RWPE2 (cell line): ENCODE measurements around the gene KRT86.
A peak's percentile ranks its signal among the peaks of the same experiment; 100 is the strongest.
"Not testable (repeated sequence)": the region's sequence is repeated elsewhere in the genome, so short reads cannot be mapped to it uniquely, and the experiment has no call there.

Source experiments
- ATAC-seq: fragments of 200-7000 bp; cut with Tn5 transposase; 3 replicates; pipeline ENCODE4 v1.9.1; 2021; ENCODE audit warnings: low read depth
- DNase-seq: peaks from one replicate; pipeline ENCODE4 v3.0.0-alpha.2; 2020; ENCODE audit warnings: low spot score
- H3K27ac ChIP-seq: fragments of 450-650 bp; 2 replicates; pipeline ENCODE4 v1.5.1; 2017; ENCODE audit warnings: mild to moderate bottlenecking; ENCODE audit not compliant: poor library complexity, severe bottlenecking
- H3K27me3 ChIP-seq: fragments of 250-450 bp; sonication (Bioruptor Pico); 2 replicates; pipeline ENCODE4 v1.5.1; 2021; ENCODE audit warnings: mild to moderate bottlenecking, moderate library complexity; ENCODE audit not compliant: insufficient read depth, poor library complexity, severe bottlenecking
- H3K36me3 ChIP-seq: fragments of 250-450 bp; sonication (Bioruptor Pico); 2 replicates; pipeline ENCODE4 v1.5.1; 2020; ENCODE audit warnings: low read depth, mild to moderate bottlenecking, moderate library complexity
- H3K4me1 ChIP-seq: fragments of 250-450 bp; sonication (Bioruptor Pico); 2 replicates; pipeline ENCODE4 v1.5.1; 2021; ENCODE audit warnings: mild to moderate bottlenecking, moderate library complexity; ENCODE audit not compliant: insufficient read depth, poor library complexity, severe bottlenecking
- H3K4me3 ChIP-seq: fragments of 250-450 bp; sonication (Bioruptor Pico); 2 replicates; pipeline ENCODE4 v1.5.1; 2021; ENCODE audit warnings: mild to moderate bottlenecking, moderate library complexity; ENCODE audit not compliant: severe bottlenecking
- H3K9me3 ChIP-seq: fragments of 250-450 bp; sonication (Bioruptor Pico); 2 replicates; pipeline ENCODE4 v1.5.1; 2021; ENCODE audit warnings: mild to moderate bottlenecking, moderate library complexity; ENCODE audit not compliant: severe bottlenecking
- TF ChIP-seq, protein P1 (sequence below): fragments of 450-650 bp; IDR thresholded peaks from one replicate; pipeline ENCODE4 v1.5.1; 2017; ENCODE audit warnings: mild to moderate bottlenecking, moderate library complexity; ENCODE audit not compliant: poor library complexity, severe bottlenecking

The KRT86 gene

DNA sequence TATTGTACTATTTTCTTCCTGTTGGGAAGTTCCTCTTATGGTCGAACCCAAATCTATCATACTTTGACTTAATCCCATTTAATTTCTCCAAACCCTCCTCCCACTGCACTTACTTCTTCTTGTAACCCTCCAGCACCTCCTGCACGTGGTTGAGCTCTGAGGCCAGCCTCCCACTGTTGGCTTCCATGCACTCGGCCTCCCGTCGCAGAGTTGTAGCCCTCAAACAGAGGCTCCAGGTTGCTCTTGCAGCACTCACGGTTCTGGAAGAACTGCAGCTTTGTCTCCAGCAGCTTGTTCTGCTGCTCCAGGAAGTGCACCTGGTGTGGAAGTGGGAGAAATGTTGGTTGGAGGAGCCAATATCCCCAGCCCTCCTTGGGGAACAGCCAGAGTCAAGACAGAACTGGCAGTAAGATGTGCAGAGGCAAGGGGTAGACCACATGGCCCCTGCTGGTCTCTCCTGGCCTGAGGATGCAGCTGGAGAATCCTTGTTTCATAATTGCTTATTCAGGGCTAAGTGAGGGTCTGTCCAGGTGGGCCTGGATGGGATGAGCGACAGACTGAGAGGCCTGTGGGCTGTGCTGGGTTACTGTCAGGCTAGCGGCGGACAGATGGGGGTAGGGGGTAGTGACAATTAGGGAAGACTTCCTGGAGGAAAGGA, 18.4 kb upstream of the KRT86 start:
- ATAC-seq (no peak), DNase-seq (peak; percentile 29)
- no peaks in the 10 kb centered on the region for H3K27me3 ChIP-seq

DNA sequence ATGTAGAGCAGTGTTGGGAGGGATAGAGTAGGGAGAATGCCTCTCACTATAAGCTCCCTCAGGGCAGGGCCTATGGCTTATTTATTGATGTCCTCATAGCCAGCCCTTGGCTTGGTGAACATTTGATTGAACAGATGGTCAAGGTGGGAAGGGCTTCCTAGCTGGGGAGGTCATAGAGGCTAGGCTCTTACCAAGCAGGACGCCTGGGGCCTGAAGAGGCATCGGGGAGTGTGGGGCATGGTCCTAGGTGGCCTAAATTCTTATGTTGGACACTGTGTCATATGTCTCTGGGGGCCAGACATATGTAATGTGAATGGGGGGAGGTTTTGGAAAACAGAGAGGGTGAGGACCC, 17.9 kb upstream of the KRT86 start:
- DNase-seq = peak; percentile 30
- H3K27ac ChIP-seq = no peak overlapping the region
- ATAC-seq = no peak
- no peaks in the 10 kb centered on the region for H3K27me3 ChIP-seq
- TF ChIP-seq, protein P1, sequence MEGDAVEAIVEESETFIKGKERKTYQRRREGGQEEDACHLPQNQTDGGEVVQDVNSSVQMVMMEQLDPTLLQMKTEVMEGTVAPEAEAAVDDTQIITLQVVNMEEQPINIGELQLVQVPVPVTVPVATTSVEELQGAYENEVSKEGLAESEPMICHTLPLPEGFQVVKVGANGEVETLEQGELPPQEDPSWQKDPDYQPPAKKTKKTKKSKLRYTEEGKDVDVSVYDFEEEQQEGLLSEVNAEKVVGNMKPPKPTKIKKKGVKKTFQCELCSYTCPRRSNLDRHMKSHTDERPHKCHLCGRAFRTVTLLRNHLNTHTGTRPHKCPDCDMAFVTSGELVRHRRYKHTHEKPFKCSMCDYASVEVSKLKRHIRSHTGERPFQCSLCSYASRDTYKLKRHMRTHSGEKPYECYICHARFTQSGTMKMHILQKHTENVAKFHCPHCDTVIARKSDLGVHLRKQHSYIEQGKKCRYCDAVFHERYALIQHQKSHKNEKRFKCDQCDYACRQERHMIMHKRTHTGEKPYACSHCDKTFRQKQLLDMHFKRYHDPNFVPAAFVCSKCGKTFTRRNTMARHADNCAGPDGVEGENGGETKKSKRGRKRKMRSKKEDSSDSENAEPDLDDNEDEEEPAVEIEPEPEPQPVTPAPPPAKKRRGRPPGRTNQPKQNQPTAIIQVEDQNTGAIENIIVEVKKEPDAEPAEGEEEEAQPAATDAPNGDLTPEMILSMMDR = no peak
- no peaks in the 10 kb centered on the region for H3K36me3 ChIP-seq
- H3K4me1 ChIP-seq = no peaks in the 10 kb centered on the region
- H3K4me3 ChIP-seq = no peak overlapping the region
- no peaks in the 10 kb centered on the region for H3K9me3 ChIP-seq

More for the DNA sequence above, 18.4 kb upstream of the KRT86 start:
- no peak overlapping the region for H3K27ac ChIP-seq
- H3K9me3 ChIP-seq = no peaks in the 10 kb centered on the region
- TF ChIP-seq, protein P1 = no peak
- no peaks in the 10 kb centered on the region for H3K36me3 ChIP-seq
- no peaks in the 10 kb centered on the region for H3K4me1 ChIP-seq
- no peak overlapping the region for H3K4me3 ChIP-seq

DNA sequence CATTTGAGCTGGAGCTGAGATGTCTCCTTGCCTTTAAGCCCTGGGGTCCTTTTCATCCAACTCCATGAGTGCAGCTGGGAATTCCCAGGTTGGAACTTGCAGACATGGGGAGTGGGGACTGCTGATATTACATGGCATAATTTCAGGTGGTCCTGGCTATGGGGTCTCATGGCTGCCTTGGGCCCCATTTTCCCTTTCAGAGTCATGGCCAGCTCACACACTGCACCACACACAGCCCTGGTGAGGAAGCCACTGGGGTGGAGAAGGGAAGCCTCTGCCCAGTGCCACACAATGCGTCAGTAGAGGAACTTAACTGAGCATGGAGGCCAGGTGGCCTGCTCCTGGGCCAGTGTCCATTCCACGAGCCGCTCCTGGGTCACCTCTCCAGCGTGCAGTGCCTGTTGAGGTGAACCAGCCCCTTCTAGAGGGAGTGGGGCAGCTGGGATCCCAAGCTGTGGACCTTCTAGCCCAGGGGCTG, 17.3 kb upstream of the KRT86 start:
- TF ChIP-seq, protein P1 = no peak
- H3K27me3 ChIP-seq = no peaks in the 10 kb centered on the region
- H3K36me3 ChIP-seq = no peaks in the 10 kb centered on the region
- H3K4me3 ChIP-seq = no peak overlapping the region
- no peaks in the 10 kb centered on the region for H3K4me1 ChIP-seq
- ATAC-seq = no peak
- no peaks in the 10 kb centered on the region for H3K9me3 ChIP-seq
- H3K27ac ChIP-seq = no peak overlapping the region
- peak; percentile 39 for DNase-seq

DNA sequence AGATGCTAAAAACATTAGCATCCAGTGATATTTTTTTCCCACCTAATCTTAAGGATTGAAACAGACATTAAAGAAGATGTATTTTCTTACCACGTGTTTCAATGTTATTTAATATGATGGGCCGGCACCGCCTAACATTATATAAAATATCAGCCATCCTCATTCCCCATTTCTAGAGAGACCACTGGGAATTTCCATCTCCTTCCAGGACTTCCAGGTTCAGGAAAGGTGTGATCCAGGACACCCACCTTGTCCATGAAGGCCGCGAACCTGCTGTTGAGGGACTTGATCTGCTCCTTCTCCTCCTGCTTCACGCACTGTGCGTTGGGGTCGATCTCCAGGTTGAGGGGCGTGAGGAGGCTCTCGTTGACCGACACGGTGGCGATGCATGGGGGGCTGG, 16.5 kb upstream of the KRT86 start:
- H3K27me3 ChIP-seq, H3K9me3 ChIP-seq, H3K27ac ChIP-seq, ATAC-seq, H3K4me1 ChIP-seq, H3K36me3 ChIP-seq, H3K4me3 ChIP-seq: not testable (repeated sequence)
- peak; percentile 34 for DNase-seq

DNA sequence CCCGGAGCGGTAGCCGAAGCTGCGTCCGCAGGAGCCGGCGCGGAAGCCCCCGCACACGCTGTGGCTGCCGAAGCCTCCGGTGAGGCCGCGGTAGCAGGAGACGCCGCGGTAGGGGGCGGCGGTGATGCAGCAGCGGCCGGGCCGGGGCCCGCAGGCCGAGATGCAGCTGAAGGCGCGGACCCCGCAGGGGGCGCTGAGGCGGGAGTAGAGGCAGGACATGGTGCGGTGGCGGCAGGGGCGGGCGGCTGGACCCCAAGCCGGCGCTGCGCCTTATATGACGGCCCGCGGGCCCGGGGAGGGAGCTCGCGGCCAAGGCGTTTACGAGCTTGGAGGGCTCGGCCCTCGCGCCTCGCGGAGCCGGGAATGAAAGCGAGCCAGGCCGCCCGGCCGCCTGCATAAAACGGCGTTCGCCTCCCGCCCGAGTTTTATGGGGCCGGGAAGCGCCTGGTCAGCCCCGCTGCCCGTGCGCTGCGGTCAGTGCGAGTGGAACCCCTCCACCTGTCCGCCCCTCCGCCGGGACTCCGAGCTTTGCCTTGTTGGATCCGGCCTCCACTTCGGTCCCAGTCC, 16.0 kb upstream of the KRT86 start:
- H3K4me3 ChIP-seq = no peak overlapping the region

More for the DNA sequence above, 16.0 kb upstream of the KRT86 start:
- ATAC-seq (no peak), DNase-seq (peak; percentile 35)
- Histone ChIP-seq H3K36me3 (no peaks in the 10 kb centered on the region), H3K4me1 (no peaks in the 10 kb centered on the region), H3K9me3 (no peaks in the 10 kb centered on the region), H3K27ac (no peak overlapping the region), H3K27me3 (no peaks in the 10 kb centered on the region)
- TF ChIP-seq, protein P1 = no peak
